Measurements from ENCODE around the gene C4orf50. TPM values are rescaled to one million over a fixed set of nuclear protein-coding genes. Genes with fewer than 3 reads are reported as not detected.
A peak's percentile ranks its signal among the peaks of the same experiment; 100 is the strongest.

C4orf50 gene
- total and polyA plus RNA-seq, 2 experiments from 2014 or later, result 0.06 to 0.31 TPM

- H3K4me3 Mint-ChIP-seq, result peak overlapping the region; percentile 85
- H3K27ac Mint-ChIP-seq, result no peak overlapping the region
- Histone ChIP-seq H3K4me3 (peak overlapping the region; percentile 93), H3K9me2 (ENCODE audit: insufficient read depth) (no peaks in the 10 kb centered on the region), H4K20me1 (replicated peaks; ENCODE audit: insufficient read depth) (peaks cover 55% of the 10 kb centered on the region), H3K79me2 (replicated peaks; ENCODE audit: insufficient read depth) (peaks cover 57% of the 10 kb centered on the region), H3K27me3 (ENCODE audit: insufficient read depth) (peaks cover 32% of the 10 kb centered on the region), H3K4me1 (ENCODE audit: insufficient read depth) (peaks cover 49% of the 10 kb centered on the region), H3K36me3 (ENCODE audit: insufficient read depth) (no peaks in the 10 kb centered on the region), H3K27ac (ENCODE audit: low read depth) (0 out of 2 replicates have a peak overlapping the region, but pooled peaks have one; percentile 9), H2AFZ (0 out of 2 replicates have a peak overlapping the region, but pooled peaks have one; percentile 32), H3K4me2 (peak overlapping the region; percentile 96), H3F3A (replicated peaks; ENCODE audit: low read depth) (0 out of 2 replicates have a peak, but pooled peaks cover 4% of the 10 kb centered on the region)
- no peaks in the 10 kb centered on the region; the same call in 2 of the 3 replicates for H3K36me3 Mint-ChIP-seq (ENCODE audit: low read depth)
- peak; percentile 20 for ATAC-seq
- H3K27me3 Mint-ChIP-seq (ENCODE audit: insufficient read depth, low read depth, poor library complexity), result peaks cover 40% of the 10 kb centered on the region
- peaks cover 3% of the 10 kb centered on the region; the same call in 2 of the 3 replicates for H3K9me3 Mint-ChIP-seq
- peak; percentile 21; the same call in 1 of the 2 replicates for TF ChIP-seq ETS1 (IDR thresholded peaks at IDR 0.05)
- peak; percentile 40 for TF ChIP-seq REST (IDR thresholded peaks at IDR 0.05; ENCODE audit: unreplicated experiment)
- peak; percentile 41 for TF ChIP-seq POLR2AphosphoS5 (IDR thresholded peaks at IDR 0.05; ENCODE audit: low read depth)
- TF ChIP-seq STAT1 (IDR thresholded peaks at IDR 0.05; ENCODE audit: unreplicated experiment), result no peak
- peaks cover 59% of the 10 kb centered on the region for H3K4me1 Mint-ChIP-seq
- peak; percentile 75 for DNase-seq (ENCODE audit: low spot score)
Observed at GRCh38 chr4:5887361-5888221, 130.6 kb downstream of the C4orf50 start.

- no peaks in the 10 kb centered on the region for H3K9me2 ChIP-seq (ENCODE audit: insufficient read depth)
- peaks cover 46% of the 10 kb centered on the region for H3K4me1 ChIP-seq (ENCODE audit: insufficient read depth)
- DNase-seq (ENCODE audit: low spot score) (no peak), ATAC-seq (no peak)
- Mint-ChIP-seq H3K27me3 (ENCODE audit: insufficient read depth, low read depth, poor library complexity) (peaks cover 37% of the 10 kb centered on the region), H3K4me3 (peak overlapping the region; percentile 85), H3K4me1 (peaks cover 59% of the 10 kb centered on the region), H3K36me3 (ENCODE audit: low read depth) (no peaks in the 10 kb centered on the region; the same call in 2 of the 3 replicates), H3K27ac (no peak overlapping the region), H3K9me3 (peaks cover 3% of the 10 kb centered on the region; the same call in 2 of the 3 replicates)
- H3F3A ChIP-seq (replicated peaks; ENCODE audit: low read depth), result 0 out of 2 replicates have a peak, but pooled peaks cover 4% of the 10 kb centered on the region
- H3K36me3 ChIP-seq (ENCODE audit: insufficient read depth), result no peaks in the 10 kb centered on the region
- peaks cover 63% of the 10 kb centered on the region for H3K79me2 ChIP-seq (replicated peaks; ENCODE audit: insufficient read depth)
- H3K4me3 ChIP-seq, result peak overlapping the region; percentile 93
- no peak overlapping the region for H3K27ac ChIP-seq (ENCODE audit: low read depth)
- no peak overlapping the region for H2AFZ ChIP-seq
- peak overlapping the region; percentile 96 for H3K4me2 ChIP-seq
- H4K20me1 ChIP-seq (replicated peaks; ENCODE audit: insufficient read depth), result peaks cover 61% of the 10 kb centered on the region
- peaks cover 26% of the 10 kb centered on the region for H3K27me3 ChIP-seq (ENCODE audit: insufficient read depth)
- no peak for TF ChIP-seq EZH2 (IDR thresholded peaks at IDR 0.05; ENCODE audit: low read depth, unreplicated experiment)
- no peak for TF ChIP-seq ZNF462 (CRISPR knock-in tag; IDR thresholded peaks at IDR 0.05)
Observed at GRCh38 chr4:5887011-5887360, 131.2 kb downstream of the C4orf50 start.

Measured in GM23338 (cell line).